Upper lobe of left lung (tissue), 6 donors: ENCODE measurements around the gene LRRC74B. TPM values are rescaled to one million over a fixed set of nuclear protein-coding genes. Genes with fewer than 3 reads are reported as not detected.
A peak's percentile ranks its signal among the peaks of the same experiment; 100 is the strongest.

Source experiments
- ATAC-seq, 2 donors: fragments of 200-7000 bp; cut with Tn5 transposase; one replicate each; pipeline ENCODE4 v1.9.1; 2022; ENCODE audit warnings: mild to moderate bottlenecking in 2 of 2, moderate library complexity in 2 of 2; ENCODE audit not compliant: low FRiP score in 2 of 2
- DNase-seq, 2 donors: peaks; one replicate each; pipeline ENCODE4 v3.0.0-alpha.2; 2019 to 2020
- H3K27ac ChIP-seq, 4 donors: fragments of 200-600 bp; sonication (generic); one replicate each; pipeline ENCODE4 v1.5.1; 2016 to 2019
- H3K27me3 ChIP-seq, 4 donors: fragments of 200-600 bp; sonication (generic); one replicate each; pipeline ENCODE4 v1.5.1; 2017 to 2019
- H3K36me3 ChIP-seq, 4 donors: fragments of 200-600 bp; sonication (generic); one replicate each; pipeline ENCODE4 v1.5.1; 2016 to 2019
- H3K4me1 ChIP-seq, 4 donors: fragments of 200-600 bp; sonication (generic); one replicate each; pipeline ENCODE4 v1.5.1; 2018 to 2019
- H3K4me3 ChIP-seq, 4 donors: fragments of 200-600 bp; sonication (generic); one replicate each; pipeline ENCODE4 v1.5.1; 2017 to 2019; ENCODE audit warnings: mild to moderate bottlenecking in 2 of 4, moderate library complexity in 1 of 4
- H3K9me3 ChIP-seq, 4 donors: fragments of 200-600 bp; sonication (generic); one replicate each; pipeline ENCODE4 v1.5.1; 2018 to 2019
- CTCF ChIP-seq, 6 experiments: fragments of 450-650 bp in 4 of 6; fragments of 200-600 bp in 2 of 6; sonication (generic) in 2 of 6; IDR thresholded peaks; one replicate each; pipeline ENCODE4 v1.5.1; 2016 to 2019; ENCODE audit warnings: antibody characterized with exemption in 6 of 6
- EP300 ChIP-seq, 4 donors: sonication (generic); formaldehyde crosslinking; IDR thresholded peaks; one replicate each; pipeline ENCODE4 v1.5.1; 2017; ENCODE audit warnings: antibody characterized with exemption in 4 of 4, control low read depth in 2 of 4
- POLR2A ChIP-seq, 4 donors: fragments of 450-650 bp; IDR thresholded peaks; one replicate each; pipeline ENCODE4 v1.5.1; 2016 to 2017; ENCODE audit warnings: antibody characterized with exemption in 4 of 4, mild to moderate bottlenecking in 2 of 4
- POLR2AphosphoS5 ChIP-seq, 2 donors: sonication (generic); formaldehyde crosslinking; IDR thresholded peaks; one replicate each; pipeline ENCODE4 v1.5.1; 2017; ENCODE audit warnings: antibody characterized with exemption in 2 of 2
- WGBS, 2 donors: methylation state at CpG; one replicate each; pipeline ENCODE4 v1.1.5; 2017 to 2018; 5-methylcytosine and 5-hydroxymethylcytosine counted together
- total RNA-seq, 6 donors: library from RNA; depleted of rRNA in 4 of 6; stranded (reverse); fragments of >200 nt in 4 of 6; gene quantifications; one replicate each; pipeline versions ENCODE4 v1.1.0 to v1.2.1, GENCODE V29; 2016 to 2021
- donor health status: DM: no; HTN: no; CAD: no; lungs with moderate emphysema.
- donor health status: DM: no; HTN: yes; CAD: no; lungs with severe emphysema.

LRRC74B gene, protein sequence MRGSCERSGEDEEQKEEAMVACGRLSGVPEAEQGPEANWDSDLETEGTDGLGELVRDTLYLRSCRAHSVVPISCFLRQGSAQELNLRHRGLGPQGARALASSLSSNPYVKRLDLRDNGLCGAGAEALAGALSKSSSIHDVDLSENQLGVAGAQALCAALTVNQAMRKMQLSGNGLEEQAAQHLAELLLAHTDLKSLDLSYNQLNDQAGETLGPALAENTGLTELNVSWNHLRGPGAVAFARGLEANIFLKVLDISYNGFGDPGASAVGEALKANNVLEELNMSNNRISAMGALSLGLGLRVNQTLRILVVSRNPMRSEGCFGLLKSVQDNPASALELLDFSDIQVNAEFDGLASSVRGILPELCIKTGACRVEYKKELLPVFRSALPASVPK
- total RNA-seq, result 1 to 10 TPM in 5 of 6 donors, under 1 TPM in 1; 0.14 to 6.6 (median 3.2) TPM

GRCh38 chr22:21045585-21046294, at the start of gene LRRC74B:
Gene LRRC74B, plus strand, starts transcription at chr22:21045946. Its CDS starts 41 bp downstream, at chr22:21045987.
- Histone ChIP-seq H3K36me3 (no peaks in the 10 kb centered on the region), H3K9me3 (no peaks in the 10 kb centered on the region), H3K4me3 (peak within 1 kb of the TSS in 3 of 4 donors; percentile 31 to 53 (median 42)), H3K27ac (peak within 1 kb of the TSS in 1 of 4 donors; percentile 49), H3K27me3 (no peaks in the 10 kb centered on the region), H3K4me1 (peaks cover 12 to 16% (median 14%) of the 10 kb centered on the region in 4 donors)
- WGBS, 2 donors, result 3 to 39% methylated on average over 8 to 33 of the region's 47 CpGs
- peak; percentile 86 to 97 for ATAC-seq
- no peak for TF ChIP-seq EP300 (IDR thresholded peaks at IDR 0.05)
- TF ChIP-seq POLR2A (IDR thresholded peaks at IDR 0.05), result peak in 1 of 4 donors; percentile 7
- peak; percentile 86 to 97 for DNase-seq

DNA sequence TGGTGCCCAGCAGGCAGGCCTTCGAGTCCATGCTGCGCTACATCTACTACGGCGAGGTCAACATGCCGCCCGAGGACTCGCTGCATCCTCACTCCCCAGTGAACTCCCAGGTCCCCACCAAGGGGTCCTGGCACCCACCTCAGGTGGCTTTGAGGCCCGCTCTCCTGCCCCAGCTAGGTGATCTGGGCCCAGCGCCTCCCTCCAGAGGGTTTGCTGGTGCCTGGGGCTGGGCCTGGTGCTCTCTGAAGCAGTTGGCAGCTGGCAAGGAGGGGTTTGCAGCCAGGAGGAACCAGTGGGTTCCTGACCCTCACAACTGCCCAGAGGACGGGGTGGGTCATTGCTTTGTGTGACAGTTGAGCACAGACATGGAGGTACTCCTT, 49.7 kb upstream of the LRRC74B start:
- H3K4me3 ChIP-seq, result no peak overlapping the region
- peaks cover 4 to 90% (median 70%) of the 10 kb centered on the region in 4 donors for H3K36me3 ChIP-seq
- H3K9me3 ChIP-seq, result no peaks in the 10 kb centered on the region
- H3K4me1 ChIP-seq, result peaks cover 11 to 18% (median 14%) of the 10 kb centered on the region in 4 donors
- H3K27me3 ChIP-seq, result no peaks in the 10 kb centered on the region
- TF ChIP-seq POLR2A (IDR thresholded peaks at IDR 0.05), result no peak
- TF ChIP-seq EP300 (IDR thresholded peaks at IDR 0.05), result no peak
- TF ChIP-seq CTCF (IDR thresholded peaks at IDR 0.05), result no peak
- no peak for TF ChIP-seq POLR2AphosphoS5 (IDR thresholded peaks at IDR 0.05)
- ATAC-seq (no peak), DNase-seq (peak in 1 of 2 donors; percentile 64)
- no peak overlapping the region for H3K27ac ChIP-seq
- WGBS, 2 donors, result 93% methylated on average over 3 to 10 of the region's 10 CpGs

GRCh38 chr22:20996598-20997535, 48.9 kb upstream of the LRRC74B start:
- H3K27ac ChIP-seq, result no peak overlapping the region
- H3K4me3 ChIP-seq, result no peak overlapping the region
- 92 to 94% methylated on average over 20 to 25 of the region's 27 CpGs for WGBS, 2 donors
- no peak for TF ChIP-seq POLR2A (IDR thresholded peaks at IDR 0.05)
- no peaks in the 10 kb centered on the region for H3K9me3 ChIP-seq
- peaks cover 4 to 82% (median 63%) of the 10 kb centered on the region in 4 donors for H3K36me3 ChIP-seq
- no peaks in the 10 kb centered on the region for H3K27me3 ChIP-seq
- DNase-seq, result peak in 1 of 2 donors; percentile 68
- H3K4me1 ChIP-seq, result peaks cover 13 to 22% (median 17%) of the 10 kb centered on the region in 4 donors
- no peak for ATAC-seq

DNA sequence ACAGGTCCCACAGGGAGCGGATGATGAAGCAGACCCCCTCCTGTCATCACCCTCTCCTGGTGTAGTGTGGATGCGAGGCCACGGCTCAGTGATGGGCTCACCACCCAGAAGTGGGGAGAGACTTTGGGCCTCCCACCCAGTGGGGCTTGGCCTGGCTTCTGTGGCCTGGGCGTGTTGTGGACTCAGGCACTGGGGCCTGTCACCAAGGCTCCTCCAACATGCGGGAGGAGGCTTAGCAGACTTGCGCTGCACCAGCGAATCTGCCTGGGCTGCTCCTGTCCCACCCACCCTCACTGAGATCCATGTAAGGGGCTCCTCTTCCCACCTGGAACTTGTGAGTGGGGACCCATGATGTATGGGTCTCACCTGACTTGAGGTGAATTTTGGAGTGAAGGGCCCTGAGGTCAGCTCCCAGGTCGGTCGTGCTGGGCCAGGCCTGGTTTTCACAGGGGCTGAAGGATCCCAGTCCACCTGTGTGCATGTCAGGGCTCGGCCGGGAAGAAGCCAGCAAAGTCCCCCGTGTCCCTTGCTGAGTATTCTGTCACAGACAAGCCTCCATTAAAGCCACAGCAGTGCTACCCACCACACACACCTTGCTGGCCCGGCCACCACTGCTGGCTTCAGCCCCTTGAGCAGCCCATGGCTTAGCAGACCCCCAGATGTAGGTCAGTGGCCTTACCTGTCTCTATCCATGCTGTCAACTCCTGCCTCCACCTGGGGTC, 48.0 kb upstream of the LRRC74B start:
- TF ChIP-seq POLR2AphosphoS5 (IDR thresholded peaks at IDR 0.05) (no peak), CTCF (IDR thresholded peaks at IDR 0.05) (no peak), EP300 (IDR thresholded peaks at IDR 0.05) (no peak), POLR2A (IDR thresholded peaks at IDR 0.05) (no peak)
- Histone ChIP-seq H3K27ac (no peak overlapping the region), H3K4me1 (peaks cover 14 to 26% (median 17%) of the 10 kb centered on the region in 4 donors), H3K4me3 (no peak overlapping the region), H3K9me3 (no peaks in the 10 kb centered on the region), H3K36me3 (peaks cover 0 to 74% (median 54%) of the 10 kb centered on the region in 4 donors), H3K27me3 (no peaks in the 10 kb centered on the region)
- WGBS, 2 donors, result 84 to 88% methylated on average over 9 to 13 of the region's 13 CpGs
- no peak for ATAC-seq
- DNase-seq, result no peak
